NCI-H2029 treated with DMSO at 0.1 percent for 48 hours (cell line): ENCODE results near the gene SEC23B.
"Not testable (repeated sequence)": the region's sequence is repeated elsewhere in the genome, so short reads cannot be mapped to it uniquely, and the experiment has no call there.

Experiments
- DNase-seq: peaks from one replicate; lab custom pipeline; 2025; lab: John Stamatoyannopoulos, UW

Gene SEC23B

GRCh38 chr20:18507218-18508191, at the start of gene SEC23B:
TSS of gene SEC23B (plus strand) at chr20:18507940. CDS start at chr20:18510836, 2,896 bp downstream.
- DNase-seq, result peak; percentile 93

DNA sequence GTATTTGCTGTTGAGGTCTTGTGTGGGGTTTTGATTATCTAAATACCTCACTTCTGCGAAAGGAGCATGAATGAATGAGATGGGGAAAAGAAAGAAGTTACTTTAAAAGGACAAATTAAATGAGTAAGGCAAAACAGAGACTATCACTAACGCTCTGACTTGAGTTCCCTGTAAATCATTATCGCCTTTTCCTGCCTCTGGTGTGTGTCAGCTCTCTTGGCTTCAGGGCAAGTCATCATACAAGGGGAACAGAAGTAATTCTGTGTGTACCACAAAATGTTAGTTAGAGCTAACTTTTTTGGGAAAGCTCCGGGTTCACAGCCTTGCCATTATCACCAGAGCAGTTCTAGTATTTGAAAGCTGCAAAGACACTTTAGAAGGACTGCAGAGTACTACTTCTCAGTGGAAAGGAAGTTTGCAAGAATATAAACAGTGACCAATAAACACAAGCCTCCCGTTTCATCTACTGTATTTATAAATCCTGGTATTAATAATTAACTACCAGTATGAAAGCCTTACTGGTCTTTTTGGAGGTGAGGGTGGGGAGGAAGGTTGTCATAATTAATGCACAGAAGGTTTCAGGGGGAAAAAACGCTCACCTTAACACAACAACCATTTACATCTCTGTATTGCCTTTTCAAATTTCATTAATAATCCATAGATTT, 42.1 kb upstream of the SEC23B start:
- DNase-seq, result no peak

DNA sequence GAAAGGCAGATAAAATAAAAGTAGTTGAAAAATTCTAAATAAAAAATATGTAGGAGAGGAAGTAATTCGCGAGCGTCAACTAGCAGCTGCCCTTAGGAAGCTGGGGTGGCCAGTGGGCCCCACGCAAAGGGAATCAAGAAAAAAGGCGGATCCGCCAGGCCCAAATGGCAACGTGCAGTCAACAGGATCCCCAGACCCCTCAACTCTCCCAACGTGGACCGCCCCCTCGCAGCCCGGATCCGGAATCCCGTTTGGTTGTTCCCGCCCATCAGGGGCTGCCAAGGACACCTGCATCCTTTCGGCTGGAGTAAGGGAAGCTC, 41.2 kb upstream of the SEC23B start:
- no peak for DNase-seq

- peak; percentile 90 for DNase-seq
Observed at GRCh38 chr20:18466894-18467730, 40.6 kb upstream of the SEC23B start, which contains the start of the genes DZANK1 and POLR3F. TSS of gene DZANK1 (minus strand) at chr20:18467030. CDS start at chr20:18465358, 1,672 bp downstream. TSS of gene POLR3F (plus strand) at chr20:18467390. CDS start at chr20:18467507, 117 bp downstream.

GRCh38 chr20:18477218-18477617, 30.5 kb upstream of the SEC23B start:
- no peak for DNase-seq

- no peak for DNase-seq
Observed at GRCh38 chr20:18477821-18478220, 29.9 kb upstream of the SEC23B start.

DNA sequence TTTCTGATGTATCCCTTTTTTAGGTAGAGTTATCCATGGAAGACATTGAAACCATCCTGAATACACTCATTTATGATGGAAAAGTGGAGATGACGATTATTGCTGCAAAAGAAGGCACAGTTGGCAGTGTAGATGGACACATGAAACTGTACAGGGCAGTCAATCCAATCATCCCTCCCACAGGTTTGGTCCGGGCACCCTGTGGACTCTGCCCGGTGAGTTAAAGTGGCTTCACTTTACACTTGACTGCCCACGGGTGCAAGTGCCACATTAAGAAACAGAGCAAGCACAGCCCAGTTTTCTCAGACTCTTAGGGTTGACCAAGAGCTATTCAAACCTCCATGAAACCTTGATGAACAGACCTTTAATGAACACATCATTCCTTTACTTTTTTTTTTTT, 26.1 kb upstream of the SEC23B start:
- DNase-seq, result no peak

DNA sequence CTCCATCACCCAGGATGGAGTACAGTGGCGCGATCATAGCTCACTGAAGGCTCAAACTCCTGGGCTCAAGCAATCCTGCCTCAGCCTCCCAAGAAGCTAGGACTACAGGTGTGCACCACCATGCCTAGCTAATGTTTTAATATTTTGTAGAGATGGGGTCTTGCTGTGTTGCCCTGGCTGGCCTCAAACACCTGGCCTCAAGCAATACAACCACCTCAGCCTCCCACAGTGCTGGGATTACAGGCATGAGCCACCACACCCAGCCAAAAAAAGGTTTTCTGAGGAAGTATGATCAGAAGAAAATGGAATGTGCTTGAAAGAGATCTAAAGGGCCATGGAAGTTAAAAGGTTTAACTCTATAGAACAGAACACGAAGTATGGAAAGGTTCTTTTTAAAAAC, 19.4 kb upstream of the SEC23B start:
- no peak for DNase-seq

DNA sequence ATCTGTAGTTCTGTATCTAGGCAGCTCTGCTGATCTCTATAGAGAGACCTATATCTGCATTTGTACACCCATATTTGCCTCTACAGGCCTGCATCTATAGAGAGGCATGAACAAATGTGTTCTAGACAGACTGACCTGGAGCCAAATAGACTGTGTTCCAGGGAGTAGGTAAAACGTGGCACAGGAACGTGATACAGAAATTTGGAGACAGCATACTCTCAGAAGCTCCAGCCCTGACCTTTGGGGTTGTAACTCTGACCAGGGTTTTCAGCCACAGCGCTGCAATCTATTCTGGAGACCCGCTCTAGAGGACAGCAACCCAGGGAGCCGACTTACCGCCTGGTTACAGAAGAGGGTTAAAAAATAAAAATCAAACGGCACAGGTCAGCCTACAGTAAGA, 11.7 kb upstream of the SEC23B start:
- DNase-seq, result no peak

DNA sequence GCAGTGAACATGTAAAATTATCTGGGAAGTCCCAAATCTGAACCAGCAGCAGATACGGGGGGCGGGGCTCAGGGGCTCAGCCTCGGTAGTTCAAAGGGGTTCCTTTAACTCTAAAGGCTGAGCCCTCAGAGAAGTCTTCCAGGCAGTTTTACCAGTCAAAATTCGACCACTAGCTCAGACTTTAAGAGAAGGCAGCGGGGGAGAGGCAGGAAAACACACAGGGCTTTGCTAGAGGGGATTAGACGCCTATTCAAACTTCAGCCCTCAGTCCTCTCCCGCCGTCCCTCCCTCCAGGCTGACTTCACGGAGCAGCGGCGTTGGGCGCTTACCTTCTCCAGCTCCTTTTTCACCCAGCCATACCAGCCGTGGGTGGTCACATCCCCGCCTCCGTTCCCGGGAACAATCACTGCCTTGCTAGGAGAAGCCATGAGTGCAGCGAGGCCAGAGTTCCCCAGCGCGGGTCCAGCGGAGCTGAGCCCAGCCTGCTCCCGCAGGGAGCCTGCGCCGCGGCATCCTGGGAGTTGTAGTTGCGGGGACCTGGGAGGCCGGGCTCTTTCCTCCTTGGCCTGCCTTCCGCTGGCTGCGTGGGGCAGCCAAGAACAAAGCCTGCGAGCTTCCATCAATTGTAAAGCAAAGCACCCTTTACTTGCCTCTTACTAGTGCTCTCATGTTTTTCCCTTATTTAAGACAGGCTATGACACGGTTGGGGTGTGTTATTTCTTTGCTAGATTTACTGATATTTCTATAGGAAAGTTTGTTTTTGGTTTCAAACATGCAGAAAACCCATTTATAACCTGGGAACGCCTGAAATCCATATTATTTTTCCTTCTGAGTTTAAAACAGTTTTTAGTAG, 10.8 kb upstream of the SEC23B start, which contains the start of gene RBBP9:
Gene RBBP9 (minus strand): TSS at position 486 of the 853 bp plus-strand sequence. CDS start 58 bp downstream, at position 428.
- peak; percentile 47 for DNase-seq

DNA sequence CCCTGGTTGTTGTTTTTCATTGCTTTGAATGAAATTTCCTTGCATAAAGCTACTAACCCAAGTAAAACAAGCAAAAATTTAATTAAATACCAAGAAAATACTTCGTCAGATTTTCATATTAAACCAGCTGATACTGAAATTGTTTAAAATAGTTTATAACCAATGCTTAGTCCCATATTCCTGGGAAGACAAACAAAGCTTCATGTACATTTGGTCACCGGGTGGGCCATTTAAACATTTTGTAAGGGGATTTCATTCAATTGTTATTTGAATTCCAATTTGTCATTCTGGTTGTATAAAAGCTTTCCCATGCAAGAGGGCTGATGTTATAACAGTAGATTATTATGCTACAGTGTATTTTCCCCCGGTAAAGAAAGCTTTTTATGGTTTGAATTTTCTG, 10.1 kb upstream of the SEC23B start:
- DNase-seq, result no peak

DNA sequence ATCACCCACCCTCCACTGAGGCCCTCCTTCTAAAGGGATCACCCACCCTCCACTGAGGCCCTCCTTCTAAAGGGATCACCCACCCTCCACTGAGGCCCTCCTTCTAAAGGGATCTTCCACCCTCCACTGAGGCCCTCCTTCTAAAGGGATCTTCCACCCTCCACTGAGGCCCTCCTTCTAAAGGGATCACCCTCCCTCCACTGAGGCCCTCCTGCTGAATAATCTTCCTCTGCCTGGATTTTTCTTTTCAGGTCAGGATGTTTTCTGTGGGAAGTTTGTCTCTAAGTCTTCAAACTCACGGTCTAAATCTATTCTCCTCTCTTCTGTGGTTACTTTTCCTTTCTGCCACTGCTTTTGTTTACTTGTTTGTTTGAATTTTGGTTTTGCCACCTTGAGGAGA, 6.1 kb upstream of the SEC23B start:
- DNase-seq, result not testable (repeated sequence)

GRCh38 chr20:18504479-18505060, 3.2 kb upstream of the SEC23B start:
- DNase-seq, result no peak

- no peak for DNase-seq
Observed at GRCh38 chr20:18506744-18507143, 996 bp upstream of the SEC23B start.

GRCh38 chr20:18511571-18511970, 3.8 kb downstream of the SEC23B start:
- no peak for DNase-seq

GRCh38 chr20:18513208-18513607, 5.5 kb downstream of the SEC23B start:
- no peak for DNase-seq

DNA sequence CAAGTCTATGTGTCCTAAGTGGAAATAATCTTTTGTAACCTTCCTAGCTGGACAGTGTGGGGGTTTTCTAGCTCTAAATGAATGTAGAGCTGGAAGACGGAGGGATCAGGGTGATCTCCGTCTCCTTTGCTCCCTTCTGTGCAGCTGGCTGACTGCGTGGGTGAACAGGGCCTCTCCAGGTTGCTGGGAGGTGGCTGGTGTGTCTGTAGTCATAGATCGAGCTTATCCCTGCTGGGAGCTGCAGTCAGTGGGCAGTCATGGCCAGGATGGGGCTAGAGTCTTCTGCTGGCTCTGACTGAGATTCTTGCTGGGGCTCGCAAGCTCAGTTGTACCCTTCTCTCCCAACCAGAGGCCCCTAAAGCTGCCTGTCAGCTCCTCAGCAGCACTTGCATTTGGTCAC, 6.4 kb downstream of the SEC23B start:
- DNase-seq, result no peak

- DNase-seq, result no peak
Observed at GRCh38 chr20:18515973-18516372, 8.2 kb downstream of the SEC23B start.

- DNase-seq, result not testable (repeated sequence)
Observed at GRCh38 chr20:18522066-18522465, 14.3 kb downstream of the SEC23B start.

- no peak for DNase-seq
Observed at GRCh38 chr20:18523066-18523465, 15.3 kb downstream of the SEC23B start.

DNA sequence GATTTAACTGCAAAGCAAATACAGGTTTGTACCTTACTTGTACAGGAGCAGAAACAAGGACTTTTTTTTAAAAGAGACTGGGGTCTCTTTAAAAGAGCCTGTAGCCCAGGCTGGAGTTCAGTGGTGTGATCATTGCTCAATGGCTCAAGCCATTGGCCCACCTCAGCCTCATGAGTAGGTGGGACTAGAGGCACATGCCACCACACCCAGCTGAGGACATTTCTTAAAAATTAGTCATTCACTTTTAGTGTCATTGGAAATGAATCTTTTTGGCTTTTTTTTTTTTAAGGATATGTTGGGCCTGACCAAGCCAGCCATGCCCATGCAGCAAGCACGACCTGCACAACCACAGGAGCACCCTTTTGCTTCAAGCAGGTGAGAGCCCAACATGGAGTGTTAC, 16.9 kb downstream of the SEC23B start:
- DNase-seq, result no peak
